HCT116 (cell line): ENCODE results near the gene RNF220. TPM values are rescaled to one million over a fixed set of nuclear protein-coding genes. Genes with fewer than 3 reads are reported as not detected.

Experiments used
- ATAC-seq: fragments of 200-7000 bp; cut with Tn5 transposase; 2 replicates; pipeline ENCODE4 v1.9.1; 2020; ENCODE audit warnings: mild to moderate bottlenecking, moderate library complexity
- BruUV-seq: library from RNA; stranded (reverse); fragments of 400-500 nt; replicated peaks from 2 replicates; lab custom pipeline; 2021; lab: Mats Ljungman, UMichigan
- CTCF ChIA-PET: fragments of 300-600 bp; sonication (Branson Sonifier 250); formaldehyde crosslinking; loops from one replicate; lab custom pipeline; 2021; ENCODE audit warnings: antibody characterized with exemption; lab: Charles Lee
- POLR2A ChIA-PET: fragments of 300-600, 350-600 bp; sonication (Branson Sonifier 250); formaldehyde crosslinking; loops from one replicate; lab custom pipeline; 2021; ENCODE audit warnings: antibody characterized with exemption; lab: Charles Lee
- RAD21 ChIA-PET, 2 experiments: fragments of 300-600 bp; sonication (Branson Sonifier 250); formaldehyde crosslinking; loops; one replicate each; lab custom pipeline; 2023; ENCODE audit warnings: low total read pairs in 2 of 2; ENCODE audit not compliant: uncharacterized antibody in 2 of 2, unreplicated experiment in 2 of 2, low non-redundant PET in 1 of 2; lab: Charles Lee
- DNase-seq: peaks from one replicate; pipeline ENCODE4 v3.0.0-alpha.2; 2010; ENCODE audit warnings: low read depth, low spot score
- H2AFZ ChIP-seq: fragments of 200-600 bp; shearing (Covaris generic), sonication (generic); 2 replicates; pipeline ENCODE4 v1.6.1; 2017; ENCODE audit warnings: low read depth, mixed run types, mixed read lengths, antibody characterized with exemption, low read length; ENCODE audit not compliant: poor library complexity, severe bottlenecking
- H3K27ac ChIP-seq: 2 replicates; pipeline ENCODE4 v1.5.1; 2012; ENCODE audit warnings: low read depth, low read length
- H3K27me3 ChIP-seq: fragments of 200-600 bp; sonication (generic); 2 replicates; pipeline ENCODE4 v1.6.1; 2016; ENCODE audit warnings: mixed run types, low read length, mixed read lengths; ENCODE audit not compliant: insufficient read depth
- H3K36me3 ChIP-seq, 2 experiments: fragments of 200-500 bp in 1 of 2; fragments of 200-600 bp in 1 of 2; sonication (Bioruptor generic) in 1 of 2; sonication (generic) in 1 of 2; 2 replicates each; pipeline versions ENCODE4 v1.5.1 to v1.6.1; 2014 to 2016; ENCODE audit warnings: low read length in 2 of 2, inconsistent platforms in 1 of 2, mixed read lengths in 1 of 2, mixed run types in 1 of 2; ENCODE audit not compliant: insufficient read depth in 2 of 2, control insufficient read depth in 1 of 2
- H3K4me1 ChIP-seq, 2 experiments: fragments of 200-600 bp in 1 of 2; sonication (generic) in 1 of 2; 2 replicates each; pipeline versions ENCODE4 v1.5.1 to v1.6.1; 2012 to 2017; ENCODE audit warnings: low read length in 2 of 2, inconsistent platforms in 1 of 2, mild to moderate bottlenecking in 1 of 2, mixed read lengths in 1 of 2, mixed run types in 1 of 2, moderate library complexity in 1 of 2; ENCODE audit not compliant: insufficient read depth in 2 of 2, control insufficient read depth in 1 of 2
- H3K4me2 ChIP-seq: fragments of 200-600 bp; sonication (generic); 2 replicates; pipeline ENCODE4 v1.6.1; 2017; ENCODE audit warnings: mixed run types, low read length, mixed read lengths
- H3K4me3 ChIP-seq, 2 experiments: fragments of 200-600 bp in 1 of 2; sonication (generic) in 1 of 2; replicated peaks in 1 of 2; 2 replicates each; pipeline ENCODE4 v1.5.1; 2011 to 2016; ENCODE audit warnings: low read length in 2 of 2, control low read depth in 1 of 2, low read depth in 1 of 2, mild to moderate bottlenecking in 1 of 2, mixed read lengths in 1 of 2, mixed run types in 1 of 2
- H3K79me2 ChIP-seq: fragments of 200-600 bp; sonication (generic); 2 replicates; pipeline ENCODE4 v1.6.1; 2017; ENCODE audit warnings: mild to moderate bottlenecking, mixed run types, low read length, moderate library complexity, mixed read lengths; ENCODE audit not compliant: insufficient read depth
- H3K9ac ChIP-seq: fragments of 200-600 bp; sonication (generic); 2 replicates; pipeline ENCODE4 v1.6.1; 2016; ENCODE audit warnings: low read length, mixed read lengths
- H3K9me2 ChIP-seq: fragments of 200-600 bp; sonication (generic), shearing (Covaris generic); 2 replicates; pipeline ENCODE4 v1.6.1; 2017; ENCODE audit warnings: mixed run types, mild to moderate bottlenecking, moderate library complexity; ENCODE audit not compliant: insufficient read depth
- H3K9me3 ChIP-seq, 2 experiments: fragments of 200-500 bp in 1 of 2; fragments of 200-600 bp in 1 of 2; sonication (Bioruptor generic) in 1 of 2; sonication (generic) in 1 of 2; 2 replicates each; pipeline ENCODE4 v1.6.1; 2014 to 2017; ENCODE audit warnings: low read length in 2 of 2, mixed read lengths in 2 of 2, inconsistent platforms in 1 of 2, low read depth in 1 of 2, mild to moderate bottlenecking in 1 of 2, mixed run types in 1 of 2, moderate library complexity in 1 of 2; ENCODE audit not compliant: control insufficient read depth in 1 of 2, insufficient read depth in 1 of 2
- H4K20me1 ChIP-seq: fragments of 200-600 bp; sonication (generic), shearing (Covaris generic); 2 replicates; pipeline ENCODE4 v1.6.1; 2017; ENCODE audit warnings: mixed run types, mild to moderate bottlenecking, moderate library complexity; ENCODE audit not compliant: insufficient read depth
- CBX3 ChIP-seq: IDR thresholded peaks from 2 replicates; pipeline ENCODE4 v1.6.1; 2012; ENCODE audit warnings: low read depth
- CEBPB ChIP-seq: IDR thresholded peaks from 2 replicates; pipeline ENCODE4 v1.6.1; 2012; ENCODE audit warnings: low read depth
- EGR1 ChIP-seq: IDR thresholded peaks from 2 replicates; pipeline ENCODE4 v1.6.1; 2012; ENCODE audit warnings: low read depth
- ELF1 ChIP-seq: IDR thresholded peaks from 2 replicates; pipeline ENCODE4 v1.6.1; 2012; ENCODE audit warnings: low read depth, borderline replicate concordance
- EZH2 ChIP-seq: fragments of 200-600 bp; sonication (generic); IDR thresholded peaks from 2 replicates; pipeline ENCODE4 v1.6.1; 2017; ENCODE audit warnings: antibody characterized with exemption, mixed run types
- EZH2phosphoT487 ChIP-seq: fragments of 200-600 bp; IDR thresholded peaks from 2 replicates; pipeline ENCODE4 v1.6.1; 2018; ENCODE audit warnings: antibody characterized with exemption, borderline replicate concordance
- FOSL1 ChIP-seq: IDR thresholded peaks from 2 replicates; pipeline ENCODE4 v1.6.1; 2012; ENCODE audit warnings: low read depth
- JUND ChIP-seq: IDR thresholded peaks from 2 replicates; pipeline ENCODE4 v1.6.1; 2012
- POLR2A ChIP-seq: IDR thresholded peaks from 2 replicates; pipeline ENCODE4 v1.7.0; 2011; ENCODE audit warnings: borderline replicate concordance; ENCODE audit not compliant: insufficient read depth, insufficient read length; ENCODE audit errors: extremely low read depth
- POLR2AphosphoS5 ChIP-seq: IDR thresholded peaks from 2 replicates; pipeline ENCODE4 v1.6.1; 2011; ENCODE audit warnings: mild to moderate bottlenecking, low read depth, low read length, moderate library complexity
- SIN3A ChIP-seq: IDR thresholded peaks from 2 replicates; pipeline ENCODE4 v1.6.1; 2012; ENCODE audit warnings: low read depth
- SP1 ChIP-seq: IDR thresholded peaks from 2 replicates; pipeline ENCODE4 v1.6.1; 2012; ENCODE audit warnings: low read depth
- SRF ChIP-seq: IDR thresholded peaks from 2 replicates; pipeline ENCODE4 v1.6.1; 2012; ENCODE audit warnings: low read depth
- TCF7L2 ChIP-seq: IDR thresholded peaks from 2 replicates; pipeline ENCODE4 v1.7.0; 2011; ENCODE audit warnings: borderline replicate concordance, inconsistent platforms; ENCODE audit not compliant: insufficient read depth, insufficient read length; ENCODE audit errors: extremely low read depth
- ZFX ChIP-seq: fragments of 450-650 bp; IDR thresholded peaks from 2 replicates; pipeline ENCODE4 v1.6.1; 2017
- ZNF274 ChIP-seq: fragments of 200-500 bp; sonication (Bioruptor generic); IDR thresholded peaks from 2 replicates; pipeline ENCODE4 v1.6.1; 2014; ENCODE audit warnings: mild to moderate bottlenecking, low read depth, low read length, inconsistent platforms
- intact Hi-C: fragments of 100-400 bp; cut with micrococcal nuclease; formaldehyde crosslinking; loops from 2 replicates; pipeline ENCODE4 v1.10.0; 2022
- total RNA-seq: library from RNA; stranded (reverse); gene quantifications from one replicate; pipeline ENCODE4 v1.2.1, GENCODE V29; 2021; ENCODE audit not compliant: unreplicated experiment
- TF ChIP-seq, protein P1 (sequence below): IDR thresholded peaks from 2 replicates; pipeline ENCODE4 v1.6.1; 2012; ENCODE audit warnings: low read depth
- TF ChIP-seq, protein P2 (sequence below): IDR thresholded peaks from 2 replicates; pipeline ENCODE4 v1.6.1; 2012
- TF ChIP-seq, protein P3 (sequence below), 3 experiments: fragments of 200-600 bp in 1 of 3; sonication (generic) in 1 of 3; IDR thresholded peaks in 2 of 3; conservative IDR thresholded peaks in 1 of 3; 2 replicates each; pipeline ENCODE4 v1.5.1; 2012 to 2017; ENCODE audit warnings: low read depth in 2 of 3, low read length in 2 of 3, antibody characterized with exemption in 1 of 3, borderline replicate concordance in 1 of 3, control low read depth in 1 of 3, mild to moderate bottlenecking in 1 of 3, mixed read lengths in 1 of 3, mixed run types in 1 of 3, moderate library complexity in 1 of 3; ENCODE audit not compliant: insufficient read depth in 1 of 3

The RNF220 gene
- total RNA-seq, 1 experiment from 2014 or later, result 84.5 TPM

DNA sequence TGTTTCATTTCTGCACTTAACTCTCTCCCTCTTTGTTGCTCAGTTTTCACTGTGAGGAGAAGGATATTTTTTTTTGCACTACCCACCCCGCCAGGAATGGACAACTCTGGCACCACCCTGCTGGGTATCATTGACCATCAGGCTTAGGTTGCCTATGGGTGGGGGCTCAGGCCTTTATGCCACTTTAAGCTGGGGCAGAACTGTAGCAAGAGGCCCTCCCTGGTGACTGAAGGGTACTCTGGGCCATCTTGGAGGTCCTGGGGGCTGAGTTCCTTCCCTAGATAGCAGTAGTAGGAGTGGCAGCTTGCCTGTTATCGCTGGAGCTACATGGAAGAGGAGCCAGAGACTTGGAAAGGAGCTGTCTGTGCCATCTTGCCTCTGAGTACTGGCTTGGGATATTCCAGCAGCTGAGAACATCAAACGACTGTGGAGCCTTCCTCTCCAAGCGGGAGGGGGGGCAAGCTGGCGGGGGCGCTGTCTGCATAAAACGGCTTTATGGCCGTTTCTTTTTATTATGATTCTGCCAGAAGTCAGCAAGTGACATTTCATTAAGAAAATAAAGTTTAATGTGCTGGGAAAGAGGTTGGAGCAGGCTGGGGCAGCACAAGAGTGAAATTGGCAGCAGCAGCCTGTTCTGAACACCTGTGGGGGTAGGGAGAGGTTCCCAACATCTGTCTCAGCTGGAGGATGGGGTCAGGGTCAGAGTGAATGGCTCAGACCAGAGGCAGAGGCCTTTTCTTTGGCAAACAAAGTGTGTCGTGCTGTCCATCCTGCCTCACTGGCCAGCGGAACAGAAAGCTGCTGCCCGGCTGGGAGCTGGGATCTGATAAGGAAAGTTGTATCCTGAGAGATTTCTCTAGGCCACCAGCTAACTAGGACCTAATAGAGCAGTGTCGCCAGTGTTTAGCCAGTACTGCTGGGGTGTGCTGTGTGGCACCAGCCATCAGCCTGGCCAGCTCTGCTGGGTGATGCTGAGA lies 236.4 kb downstream of the RNF220 start:
- Histone ChIP-seq H3K4me2 (no peak overlapping the region), H3K79me2 (no peaks in the 10 kb centered on the region), H3K36me3 (peaks cover 19 to 47% of the 10 kb centered on the region in 2 experiments; a peak in 3 of 4 replicates), H4K20me1 (no peaks in the 10 kb centered on the region), H3K9ac (no peak overlapping the region), H3K9me2 (no peaks in the 10 kb centered on the region), H3K4me3 (no peak overlapping the region), H3K4me1 (no peaks in the 10 kb centered on the region), H3K27me3 (no peaks in the 10 kb centered on the region), H2AFZ (no peak overlapping the region), H3K9me3 (no peaks in the 10 kb centered on the region), H3K27ac (no peak overlapping the region)
- intact Hi-C loops, result no loop called here
- ChIA-PET POLR2A (interaction anchor here (0.8 kb wide), 1 partner anchor 569 kb away, joined by 3 read pairs; no protein-coding TSS in a partner anchor), RAD21 (no interaction called here)
- BruUV-seq, result no TSS peak
- no peak for TF ChIP-seq POLR2AphosphoS5
- no peak for TF ChIP-seq CEBPB
- TF ChIP-seq SP1, result no peak
- no peak for TF ChIP-seq TCF7L2
- no peak for TF ChIP-seq EGR1
- TF ChIP-seq POLR2A, result no peak
- TF ChIP-seq ELF1, result no peak
- TF ChIP-seq EZH2, result no peak
- no peak for TF ChIP-seq FOSL1
- no peak for TF ChIP-seq CBX3
- TF ChIP-seq, protein P1, sequence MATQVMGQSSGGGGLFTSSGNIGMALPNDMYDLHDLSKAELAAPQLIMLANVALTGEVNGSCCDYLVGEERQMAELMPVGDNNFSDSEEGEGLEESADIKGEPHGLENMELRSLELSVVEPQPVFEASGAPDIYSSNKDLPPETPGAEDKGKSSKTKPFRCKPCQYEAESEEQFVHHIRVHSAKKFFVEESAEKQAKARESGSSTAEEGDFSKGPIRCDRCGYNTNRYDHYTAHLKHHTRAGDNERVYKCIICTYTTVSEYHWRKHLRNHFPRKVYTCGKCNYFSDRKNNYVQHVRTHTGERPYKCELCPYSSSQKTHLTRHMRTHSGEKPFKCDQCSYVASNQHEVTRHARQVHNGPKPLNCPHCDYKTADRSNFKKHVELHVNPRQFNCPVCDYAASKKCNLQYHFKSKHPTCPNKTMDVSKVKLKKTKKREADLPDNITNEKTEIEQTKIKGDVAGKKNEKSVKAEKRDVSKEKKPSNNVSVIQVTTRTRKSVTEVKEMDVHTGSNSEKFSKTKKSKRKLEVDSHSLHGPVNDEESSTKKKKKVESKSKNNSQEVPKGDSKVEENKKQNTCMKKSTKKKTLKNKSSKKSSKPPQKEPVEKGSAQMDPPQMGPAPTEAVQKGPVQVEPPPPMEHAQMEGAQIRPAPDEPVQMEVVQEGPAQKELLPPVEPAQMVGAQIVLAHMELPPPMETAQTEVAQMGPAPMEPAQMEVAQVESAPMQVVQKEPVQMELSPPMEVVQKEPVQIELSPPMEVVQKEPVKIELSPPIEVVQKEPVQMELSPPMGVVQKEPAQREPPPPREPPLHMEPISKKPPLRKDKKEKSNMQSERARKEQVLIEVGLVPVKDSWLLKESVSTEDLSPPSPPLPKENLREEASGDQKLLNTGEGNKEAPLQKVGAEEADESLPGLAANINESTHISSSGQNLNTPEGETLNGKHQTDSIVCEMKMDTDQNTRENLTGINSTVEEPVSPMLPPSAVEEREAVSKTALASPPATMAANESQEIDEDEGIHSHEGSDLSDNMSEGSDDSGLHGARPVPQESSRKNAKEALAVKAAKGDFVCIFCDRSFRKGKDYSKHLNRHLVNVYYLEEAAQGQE, result no peak
- TF ChIP-seq, protein P2, sequence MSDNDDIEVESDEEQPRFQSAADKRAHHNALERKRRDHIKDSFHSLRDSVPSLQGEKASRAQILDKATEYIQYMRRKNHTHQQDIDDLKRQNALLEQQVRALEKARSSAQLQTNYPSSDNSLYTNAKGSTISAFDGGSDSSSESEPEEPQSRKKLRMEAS, result no peak
- TF ChIP-seq SIN3A, result no peak
- TF ChIP-seq, protein P3, sequence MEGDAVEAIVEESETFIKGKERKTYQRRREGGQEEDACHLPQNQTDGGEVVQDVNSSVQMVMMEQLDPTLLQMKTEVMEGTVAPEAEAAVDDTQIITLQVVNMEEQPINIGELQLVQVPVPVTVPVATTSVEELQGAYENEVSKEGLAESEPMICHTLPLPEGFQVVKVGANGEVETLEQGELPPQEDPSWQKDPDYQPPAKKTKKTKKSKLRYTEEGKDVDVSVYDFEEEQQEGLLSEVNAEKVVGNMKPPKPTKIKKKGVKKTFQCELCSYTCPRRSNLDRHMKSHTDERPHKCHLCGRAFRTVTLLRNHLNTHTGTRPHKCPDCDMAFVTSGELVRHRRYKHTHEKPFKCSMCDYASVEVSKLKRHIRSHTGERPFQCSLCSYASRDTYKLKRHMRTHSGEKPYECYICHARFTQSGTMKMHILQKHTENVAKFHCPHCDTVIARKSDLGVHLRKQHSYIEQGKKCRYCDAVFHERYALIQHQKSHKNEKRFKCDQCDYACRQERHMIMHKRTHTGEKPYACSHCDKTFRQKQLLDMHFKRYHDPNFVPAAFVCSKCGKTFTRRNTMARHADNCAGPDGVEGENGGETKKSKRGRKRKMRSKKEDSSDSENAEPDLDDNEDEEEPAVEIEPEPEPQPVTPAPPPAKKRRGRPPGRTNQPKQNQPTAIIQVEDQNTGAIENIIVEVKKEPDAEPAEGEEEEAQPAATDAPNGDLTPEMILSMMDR (IDR thresholded peaks at IDR 0.05 in 2 of 3, conservative IDR thresholded peaks at IDR 0.05 in 1 of 3; ENCODE audit: borderline replicate concordance in 1 of 3, insufficient read depth in 1 of 3, low read depth in 2 of 3, low read length in 2 of 3), result no peak
- TF ChIP-seq SRF, result no peak
- no peak for TF ChIP-seq ZFX
- no peak for TF ChIP-seq JUND
- TF ChIP-seq EZH2phosphoT487, result no peak
- no peak for TF ChIP-seq ZNF274
- TF ChIP-seq, all 23 proteins: peak for 0
- CTCF ChIA-PET, result interaction anchor here (2.7 kb wide), 1 partner anchor 11 kb away, joined by 10 read pairs; no protein-coding TSS in a partner anchor
- ATAC-seq (no peak), DNase-seq (no peak)
